ENCODE data around the gene ADCY9.

ADCY9 gene

DNA sequence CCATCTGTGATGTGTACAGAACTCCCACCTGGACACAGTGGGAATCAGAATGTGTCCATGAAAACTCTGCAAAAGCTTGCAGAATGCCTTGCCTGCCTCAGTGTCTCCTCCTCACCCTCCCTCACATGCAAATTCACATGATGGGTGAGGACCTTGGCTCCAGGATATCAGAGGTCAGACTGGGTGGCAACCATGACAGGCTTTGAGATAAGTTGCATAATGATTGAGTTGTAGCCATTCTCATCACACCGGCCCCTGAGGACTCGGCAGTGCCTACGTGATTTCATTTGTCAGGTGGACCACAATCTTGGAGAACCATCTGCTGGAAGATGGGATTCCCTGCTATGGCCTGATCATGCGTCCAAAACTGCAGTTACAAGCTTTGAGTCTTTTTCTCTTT, 3.9 kb upstream of the ADCY9 start:
- no peak for DNase-seq

DNA sequence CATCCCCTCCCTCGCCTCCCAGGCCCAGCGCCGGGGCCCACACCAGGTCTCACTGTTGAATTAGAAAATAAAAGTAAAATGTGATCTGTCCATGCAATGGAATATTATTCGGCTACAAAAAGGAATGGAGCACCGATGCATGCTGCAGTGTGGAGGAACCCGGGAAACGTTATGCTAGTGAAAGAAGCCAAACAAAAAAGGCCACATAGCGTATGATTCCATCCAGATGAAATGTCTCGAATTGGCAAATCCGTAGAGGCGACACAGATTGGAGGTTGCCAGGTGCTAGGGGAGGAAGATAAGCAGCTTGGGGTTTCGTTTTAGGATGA, 972 bp upstream of the ADCY9 start:
- no peak for DNase-seq

DNA sequence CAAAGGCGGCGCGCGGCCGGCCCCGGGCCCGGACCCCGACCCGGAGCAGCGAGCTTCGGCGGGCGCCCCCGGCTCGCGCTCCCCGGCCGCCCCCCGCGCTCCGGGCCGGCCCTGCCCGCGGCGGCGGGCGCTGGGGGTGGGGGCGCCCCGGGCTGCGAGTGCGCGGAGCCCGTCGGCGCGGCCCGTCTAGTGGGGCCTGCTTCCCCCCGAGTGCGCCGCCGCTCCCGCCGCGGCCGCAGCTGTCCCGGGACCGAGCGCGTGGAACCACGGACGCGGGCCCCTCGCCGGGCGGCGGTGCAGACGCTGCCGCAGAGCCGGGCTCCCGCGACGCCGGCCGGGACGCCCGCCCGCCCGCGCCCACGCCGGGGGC, 308 bp downstream of the ADCY9 start:
- no peak for DNase-seq

DNA sequence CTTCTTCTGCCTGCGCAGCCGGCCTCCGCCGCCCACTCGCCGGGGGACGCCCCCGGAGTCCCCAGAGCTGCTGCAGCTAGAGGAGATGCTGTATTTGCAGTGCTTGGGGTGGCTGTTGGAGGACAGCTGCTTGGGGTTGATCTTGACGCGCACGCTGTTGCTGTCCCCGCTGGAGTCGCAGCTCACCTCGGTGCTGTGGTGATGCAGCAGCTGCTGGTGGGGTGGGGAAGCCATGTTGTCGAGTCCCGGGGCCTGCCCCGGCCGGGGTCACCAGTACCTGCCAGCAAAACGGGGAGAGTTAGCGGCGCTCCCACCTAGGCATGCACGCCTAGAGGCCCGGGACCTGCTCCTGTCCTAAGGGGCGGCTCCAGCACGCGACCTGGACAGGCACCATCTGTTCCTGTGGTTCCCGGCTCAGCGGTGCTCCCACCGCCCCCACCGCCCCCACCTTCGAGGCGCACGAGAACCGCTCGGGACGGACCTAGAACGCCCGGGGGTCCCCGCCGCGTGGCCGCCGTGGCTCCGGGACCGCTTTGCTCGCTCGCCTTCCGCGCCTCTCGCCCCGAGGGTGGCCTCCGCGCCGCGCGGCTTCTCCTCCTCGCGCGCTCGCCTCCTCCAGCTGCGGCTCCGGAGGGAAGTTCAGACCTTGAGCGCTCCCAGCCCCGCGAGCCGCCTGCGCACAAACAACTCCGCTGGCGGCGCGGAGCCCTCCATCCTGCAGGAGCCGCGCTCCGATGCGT, 863 bp downstream of the ADCY9 start:
- peak; percentile 33 to 70 for DNase-seq

DNA sequence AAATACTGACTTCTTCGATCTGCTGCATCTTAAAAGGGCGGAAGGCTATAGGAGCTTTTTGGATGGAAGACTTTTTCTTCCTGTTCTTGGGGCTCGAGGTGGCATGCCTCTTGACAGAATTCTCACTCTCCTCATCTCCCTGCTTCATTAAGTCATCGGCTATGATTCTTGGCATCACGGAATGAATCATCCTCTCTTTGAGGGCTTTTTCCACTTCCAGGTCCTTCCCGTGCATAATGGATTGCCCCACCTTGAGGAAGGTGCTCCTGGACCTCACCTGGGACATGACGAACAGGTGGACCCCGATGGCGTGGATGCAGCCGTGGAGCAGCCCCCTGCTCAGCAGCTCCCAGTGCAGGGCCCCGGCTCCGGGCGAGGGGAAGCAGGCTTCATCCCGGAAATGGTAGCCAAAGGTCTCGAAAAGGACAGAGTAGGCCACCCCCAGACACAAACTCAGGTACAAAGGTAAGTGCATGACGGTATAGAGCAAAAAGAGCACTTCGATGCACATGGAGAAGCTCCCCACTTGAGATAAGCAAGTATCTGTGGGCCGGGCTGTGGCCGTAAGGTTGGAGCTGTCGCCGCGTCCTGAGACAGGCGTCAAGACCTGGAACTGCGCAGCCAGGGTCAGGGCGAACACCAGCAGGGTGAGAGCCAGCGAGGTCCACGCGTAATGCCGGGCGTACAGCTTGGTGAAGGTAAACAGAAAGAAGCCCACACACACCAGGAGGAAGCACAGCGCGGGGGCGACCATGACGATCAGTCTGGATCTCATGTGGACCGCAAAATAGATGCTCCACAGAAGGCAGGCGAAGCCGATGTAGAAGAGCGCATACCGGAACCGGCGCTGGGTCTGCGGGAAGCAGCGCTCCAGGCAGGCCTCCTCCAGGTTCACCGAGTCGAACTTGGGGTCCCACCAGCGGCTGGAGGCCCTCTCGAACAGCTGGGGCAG, 1.7 kb downstream of the ADCY9 start:
- DNase-seq, result no peak

DNA sequence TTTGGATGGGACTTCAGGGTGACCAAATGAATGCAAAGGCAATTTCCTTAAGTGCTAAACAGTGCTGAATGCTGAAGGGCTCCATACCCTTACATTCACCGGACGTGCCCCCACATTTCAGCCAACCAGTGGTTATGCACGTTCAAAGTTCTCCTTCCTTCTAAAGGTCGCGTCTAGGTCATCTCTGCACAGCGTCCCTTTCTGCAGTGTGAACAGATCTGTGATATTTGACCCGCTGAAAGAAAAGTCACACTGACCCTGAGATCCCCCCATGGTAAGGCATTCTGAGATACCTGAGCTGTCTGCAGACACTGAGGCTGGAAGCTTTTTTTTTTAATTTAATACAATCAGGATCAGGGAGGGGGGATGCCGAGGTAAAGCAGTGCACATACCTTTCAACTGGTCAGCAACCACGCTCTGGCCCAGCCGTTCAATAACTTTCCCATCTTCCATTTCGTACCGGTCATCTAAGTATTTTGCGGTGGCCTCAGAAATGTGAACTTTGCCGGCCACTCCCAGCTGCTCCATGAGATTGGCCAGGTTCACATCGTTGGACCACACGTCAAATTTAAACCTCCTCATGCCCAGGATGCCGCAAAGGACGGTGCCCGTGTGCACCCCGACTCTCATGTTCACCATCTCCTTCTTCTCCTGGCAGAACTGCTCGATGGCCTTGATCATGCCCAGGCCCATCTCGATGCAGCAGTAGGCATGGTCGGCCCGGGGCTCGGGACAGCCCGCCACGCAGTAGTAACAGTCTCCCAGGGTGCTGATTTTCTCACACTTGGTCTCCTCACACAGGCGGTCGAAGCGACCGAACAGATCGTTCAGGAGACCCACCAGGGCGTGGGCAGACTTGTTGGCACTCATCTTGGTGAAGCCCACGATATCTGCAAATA, 2.6 kb downstream of the ADCY9 start:
- DNase-seq, result no peak

DNA sequence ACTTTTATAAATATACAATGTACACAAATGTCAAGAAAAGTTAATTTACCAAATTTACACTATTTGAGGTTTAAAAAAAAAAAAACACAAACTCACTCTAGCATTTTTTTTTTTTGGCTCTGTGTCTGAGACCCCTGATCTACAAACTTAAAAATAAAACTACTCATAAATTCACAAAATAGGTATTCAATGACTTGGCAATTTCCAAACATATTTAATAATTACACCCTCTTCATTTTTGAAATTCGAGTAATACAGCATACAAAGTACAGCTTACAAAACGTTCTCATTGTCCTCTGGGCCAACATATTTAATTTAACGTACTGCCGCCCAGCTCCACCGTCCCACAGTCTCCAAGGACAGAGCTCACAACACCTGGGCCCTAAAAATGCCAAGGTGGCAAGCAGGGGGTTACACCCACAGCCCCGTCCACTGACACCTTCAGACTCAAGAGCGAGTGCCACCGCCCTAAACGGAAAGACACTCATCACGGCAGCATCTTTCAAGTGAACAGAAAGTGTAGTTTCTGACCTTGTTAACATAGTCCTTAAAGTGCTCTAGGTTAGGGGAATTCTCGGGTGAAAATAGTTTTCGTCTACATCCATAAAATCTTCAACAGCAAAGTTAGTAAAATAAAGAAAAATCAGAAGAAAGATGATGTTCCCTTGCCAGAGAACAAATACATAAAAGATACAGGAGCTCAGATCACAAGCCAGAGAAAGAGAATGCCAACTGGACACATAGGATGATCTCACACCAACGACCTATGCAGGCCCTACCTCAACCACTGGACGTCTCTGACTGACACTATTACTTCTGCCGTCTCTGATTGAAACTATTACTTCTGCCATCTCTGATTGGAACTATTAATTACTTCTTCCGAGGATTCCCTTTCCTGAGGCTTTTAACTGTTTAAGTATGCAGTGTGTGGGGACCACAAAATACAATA, 4.2 kb downstream of the ADCY9 start:
- DNase-seq, result peak in 1 of 2 experiments; percentile 25

DNA sequence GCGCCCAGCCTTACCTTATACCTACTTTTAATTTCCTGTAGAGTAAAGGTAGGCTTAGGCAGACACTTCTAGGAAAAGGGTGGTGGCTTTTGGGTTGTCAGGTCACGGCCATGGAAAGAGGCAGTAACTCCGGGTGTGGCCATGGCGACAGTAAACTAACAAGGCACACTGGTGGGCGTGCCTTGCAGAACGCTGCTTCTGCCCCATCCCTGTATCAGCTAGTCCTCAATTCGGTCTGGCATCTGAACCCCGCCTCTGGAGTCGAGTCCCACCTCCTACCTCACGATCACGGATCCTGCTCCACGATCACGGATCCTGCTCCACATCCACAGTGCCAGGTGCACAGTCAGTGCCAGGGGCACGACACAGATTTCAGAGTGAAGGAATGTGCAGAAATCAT, 5.6 kb downstream of the ADCY9 start:
- DNase-seq, result no peak

DNA sequence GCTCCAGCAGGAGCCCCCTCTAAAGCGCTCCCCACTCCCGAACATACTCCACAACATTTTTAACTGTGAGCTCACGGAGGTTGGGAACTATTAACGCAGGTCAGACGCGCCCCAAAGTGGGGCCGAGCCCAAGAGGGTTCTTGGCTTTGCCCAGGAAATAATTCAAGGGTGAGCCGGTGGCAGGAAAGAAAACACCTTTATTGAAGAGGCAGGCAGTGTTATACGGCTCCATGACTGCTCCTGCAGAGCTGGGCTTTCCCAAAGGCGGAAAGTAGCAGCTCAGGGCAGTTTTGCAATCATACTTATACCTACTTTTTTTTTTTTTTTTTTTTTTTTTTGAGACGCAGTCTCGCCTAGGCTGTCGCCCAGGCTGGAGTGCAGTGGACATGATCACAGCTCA, 6.2 kb downstream of the ADCY9 start:
- DNase-seq, result no peak

DNA sequence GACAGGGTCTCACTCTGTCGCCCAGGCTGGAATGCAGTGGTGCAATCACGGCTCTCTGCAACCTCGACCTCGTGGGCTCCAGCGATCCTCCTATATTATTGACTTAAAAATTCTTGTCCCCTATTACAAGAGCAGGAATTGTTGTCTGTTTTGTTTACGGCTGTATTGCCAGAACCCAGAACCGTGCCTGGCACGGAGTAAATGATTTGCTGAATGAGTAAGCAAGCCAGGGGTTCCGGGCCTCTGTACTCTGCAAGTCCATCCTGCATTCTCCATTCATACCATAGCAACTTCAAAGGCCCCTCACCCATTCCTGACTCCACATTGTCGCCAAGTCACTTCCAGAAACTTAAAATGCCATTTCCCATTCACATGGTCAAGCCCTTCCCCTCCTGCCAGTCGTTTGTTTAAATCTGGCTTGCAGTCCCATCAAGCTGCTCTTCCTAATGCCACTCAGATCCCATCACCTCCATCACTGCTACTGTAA, 6.9 kb downstream of the ADCY9 start:
- DNase-seq, result no peak

DNA sequence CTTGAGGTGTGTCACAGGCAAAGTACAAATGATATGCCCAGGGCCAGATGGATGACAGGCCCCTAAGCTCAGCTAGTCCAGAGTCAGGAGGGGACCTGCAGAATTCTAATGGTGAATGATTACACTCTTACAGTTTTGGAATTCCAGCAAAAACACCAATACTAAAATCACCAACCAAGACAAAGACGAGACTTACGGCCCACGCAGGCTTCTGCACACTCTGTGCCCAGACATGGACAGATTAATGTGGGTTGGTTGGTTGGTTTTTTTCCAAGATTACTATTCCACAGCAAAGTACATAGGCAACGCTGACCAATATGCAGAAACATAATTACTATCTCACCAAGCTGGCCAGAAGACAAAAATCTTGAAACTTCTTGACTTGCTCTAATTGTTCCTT, 9.7 kb downstream of the ADCY9 start:
- no peak for DNase-seq

DNA sequence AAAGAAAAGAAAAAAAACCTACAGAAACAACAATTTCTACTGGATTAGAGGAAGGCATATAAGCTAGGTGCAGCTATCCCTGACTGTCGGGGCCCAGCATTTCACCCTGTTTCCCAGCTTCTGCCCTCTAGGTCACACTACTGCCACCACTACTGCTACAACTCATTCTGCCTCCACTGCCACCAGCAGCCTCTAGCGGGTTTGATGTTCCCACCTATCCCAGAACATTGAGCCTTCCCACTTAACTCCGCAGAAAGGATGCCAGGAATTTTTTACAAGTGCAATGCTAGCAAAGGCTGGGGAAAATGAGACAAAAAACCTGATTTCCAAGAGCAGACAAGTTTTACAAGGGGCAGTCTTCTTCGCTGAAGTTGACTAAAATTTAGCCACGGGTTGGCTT, 10.4 kb downstream of the ADCY9 start:
- DNase-seq, result no peak

DNA sequence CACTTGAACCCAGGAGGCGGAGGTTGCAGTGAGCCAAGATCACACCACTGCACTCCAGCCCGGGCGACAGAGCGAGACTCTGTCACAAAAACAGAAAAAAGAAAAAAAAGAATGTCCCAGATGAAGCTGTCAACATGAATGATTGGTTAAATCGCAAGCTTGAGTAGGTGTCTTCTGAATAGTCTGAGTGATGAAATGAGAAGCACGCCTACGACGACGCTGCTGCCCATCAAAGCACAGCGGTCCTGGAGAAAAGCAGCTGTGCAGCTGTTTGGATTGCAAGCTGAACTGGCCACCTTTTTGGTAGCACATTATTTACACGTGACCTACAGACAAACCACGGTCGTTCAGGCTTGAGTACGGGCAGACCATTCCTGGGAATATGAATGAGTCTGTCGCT, 12.5 kb downstream of the ADCY9 start:
- no peak for DNase-seq

DNA sequence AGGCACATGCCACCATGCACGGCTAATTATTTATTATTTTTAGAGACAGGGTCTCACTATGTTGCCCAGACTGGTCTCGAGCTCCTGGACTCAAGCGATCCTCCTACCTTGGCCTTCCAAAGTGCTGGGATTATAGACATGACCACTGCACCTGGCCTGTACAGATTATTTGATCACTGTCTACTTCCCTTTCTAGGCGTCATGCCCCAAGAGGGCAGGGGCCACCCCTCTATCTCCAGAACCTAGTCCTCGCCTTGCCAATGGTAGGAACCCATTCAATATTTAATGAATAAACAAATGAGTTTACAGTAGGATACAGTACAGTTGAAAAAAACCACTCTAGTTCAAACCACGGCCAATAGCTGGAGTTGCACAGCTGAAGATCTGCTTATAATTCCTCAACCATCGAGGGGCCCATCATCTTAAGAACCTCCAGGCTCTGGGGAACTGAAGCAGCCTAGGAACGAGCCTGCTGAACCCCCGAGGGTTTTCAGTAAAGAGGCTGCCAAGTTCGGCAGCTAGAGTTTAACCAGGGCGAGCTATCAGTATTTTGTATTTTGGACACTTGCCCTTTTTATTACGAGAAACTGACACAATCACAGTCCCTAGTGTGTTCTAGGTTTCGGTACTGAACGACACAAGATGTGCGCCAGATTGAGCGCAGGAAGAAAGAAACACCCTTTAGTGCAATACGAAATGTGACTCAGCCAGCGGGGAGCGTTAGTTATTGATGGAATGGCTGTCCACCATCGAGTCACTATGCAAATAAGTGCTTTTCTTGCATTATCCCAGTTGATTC, 14.6 kb downstream of the ADCY9 start:
- no peak for DNase-seq

DNA sequence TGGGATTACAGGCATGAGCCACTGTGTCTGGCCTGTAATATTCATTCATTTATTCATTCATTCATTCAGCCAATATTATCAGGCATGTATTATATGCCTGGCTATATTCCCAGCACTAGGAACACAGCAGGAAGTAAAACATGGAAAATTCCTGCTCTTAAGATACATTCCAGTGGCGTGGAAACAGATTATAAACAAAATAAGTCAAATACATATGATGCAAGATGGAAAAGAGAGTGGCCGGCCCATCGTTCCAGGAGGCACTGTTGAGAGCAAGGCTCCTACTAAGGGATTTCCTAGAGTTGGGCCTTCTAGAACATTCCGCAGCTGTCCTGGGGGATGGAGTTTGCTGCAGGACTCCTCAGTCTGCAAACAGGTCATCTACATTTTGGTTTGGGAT, 17.7 kb downstream of the ADCY9 start:
- no peak for DNase-seq

DNA sequence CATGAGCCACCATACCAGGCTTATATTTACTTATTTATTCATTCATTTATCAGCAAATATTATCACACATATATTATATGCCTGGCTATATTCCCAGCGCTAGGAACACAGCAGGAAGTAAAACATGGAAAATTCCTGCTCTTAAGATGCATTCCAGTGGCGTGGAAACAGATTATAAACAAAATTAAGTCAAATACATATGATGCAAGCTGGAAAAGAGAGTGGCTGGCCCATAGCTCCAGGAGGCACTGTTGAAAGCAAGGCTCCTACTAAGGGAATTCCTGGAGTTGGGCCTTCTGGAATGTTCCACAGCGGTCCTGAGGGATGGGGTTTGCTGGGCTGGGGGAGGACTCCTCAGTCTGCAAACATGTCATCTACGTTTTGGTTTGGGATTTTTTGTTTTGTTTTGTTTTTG, 18.4 kb downstream of the ADCY9 start:
- no peak for DNase-seq

DNA sequence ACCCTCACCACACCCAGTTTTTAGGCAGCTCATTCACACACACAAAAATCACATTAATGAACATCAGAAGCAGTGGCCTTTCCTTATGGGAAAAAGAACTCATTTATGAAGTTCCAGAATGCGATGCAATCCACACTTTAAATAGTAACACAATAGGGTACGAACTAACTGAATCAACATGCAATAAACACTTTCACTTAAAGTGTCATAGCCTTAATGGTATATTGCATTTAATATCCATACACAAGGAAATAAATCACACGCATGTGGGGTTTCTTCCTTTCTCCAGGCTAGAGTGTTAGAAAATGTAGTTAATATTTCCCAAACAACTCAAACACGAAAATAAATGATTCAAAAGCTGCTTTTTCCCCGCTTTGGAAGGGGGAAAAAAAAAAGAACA, 19.7 kb downstream of the ADCY9 start:
- no peak for DNase-seq

DNA sequence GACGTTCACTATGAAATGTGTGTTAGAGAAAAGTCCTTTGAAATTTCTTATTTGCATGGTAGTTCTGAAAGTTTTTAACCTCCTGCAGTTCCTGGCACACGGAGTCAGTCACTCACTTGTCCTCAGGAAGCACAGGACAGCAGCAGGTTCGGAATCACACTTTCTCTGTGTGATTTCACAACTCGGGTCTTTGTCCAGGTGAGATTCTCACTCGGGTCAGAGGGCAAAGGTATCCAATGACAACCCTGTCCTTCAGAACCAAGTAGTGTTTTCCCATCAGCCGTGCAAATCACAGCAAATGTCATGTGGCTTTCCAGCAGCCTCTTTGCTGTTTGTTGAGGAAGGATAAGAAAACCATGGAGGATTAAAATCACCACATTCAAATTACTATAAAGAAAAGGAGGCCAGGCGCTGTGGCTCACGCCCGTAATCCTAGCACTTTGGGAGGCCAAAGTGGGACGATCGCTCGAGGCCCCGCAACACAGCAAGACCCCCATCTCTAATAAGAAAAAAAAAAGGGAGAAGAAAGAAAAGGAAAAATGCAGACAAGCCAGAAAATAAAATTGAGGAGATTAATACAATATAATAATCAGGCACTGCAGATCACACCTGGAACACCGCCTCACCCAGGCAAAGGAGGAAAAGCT, 22.0 kb downstream of the ADCY9 start:
- DNase-seq, result no peak

DNA sequence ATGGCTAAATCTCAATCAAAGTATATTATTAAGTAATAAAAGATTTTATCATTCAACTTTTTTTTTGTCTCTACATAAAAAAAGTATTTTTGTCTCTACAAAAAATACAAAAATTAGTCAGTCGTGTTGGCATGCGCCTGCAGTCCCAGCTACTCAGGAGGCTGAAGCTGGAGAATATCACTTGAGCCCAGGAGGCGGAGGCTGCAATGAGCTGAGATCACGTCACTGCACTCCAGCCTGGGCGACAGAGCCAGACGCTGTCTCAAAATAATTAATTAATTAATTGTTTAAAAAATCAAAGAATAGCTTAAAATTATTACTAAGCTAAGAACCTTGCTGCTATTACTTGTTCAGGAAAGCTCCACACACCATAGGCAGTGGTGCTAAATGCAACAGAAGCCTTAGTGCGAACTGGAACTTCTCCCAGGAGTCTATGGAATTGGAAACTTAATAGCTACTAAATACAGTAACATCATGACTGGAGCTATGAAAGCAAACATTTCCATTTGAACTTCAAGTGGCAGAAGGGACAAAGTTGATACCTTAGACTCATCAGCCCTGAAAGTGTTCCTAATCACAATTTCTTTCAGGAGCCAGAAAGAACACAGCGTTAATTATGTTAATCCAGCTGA, 22.6 kb downstream of the ADCY9 start:
- DNase-seq, result peak in 1 of 2 experiments; percentile 40
